CD4-positive, alpha-beta T cell treated with Interferon alpha-2 for 1 hour (primary cell): ENCODE measurements around the gene TTLL5.
A peak's percentile ranks its signal among the peaks of the same experiment; 100 is the strongest.

Experiments used
- DNase-seq, 2 donors: peaks; one replicate each; pipeline ENCODE4 v3.0.0-alpha.2; 2020 to 2022

Gene TTLL5

DNA sequence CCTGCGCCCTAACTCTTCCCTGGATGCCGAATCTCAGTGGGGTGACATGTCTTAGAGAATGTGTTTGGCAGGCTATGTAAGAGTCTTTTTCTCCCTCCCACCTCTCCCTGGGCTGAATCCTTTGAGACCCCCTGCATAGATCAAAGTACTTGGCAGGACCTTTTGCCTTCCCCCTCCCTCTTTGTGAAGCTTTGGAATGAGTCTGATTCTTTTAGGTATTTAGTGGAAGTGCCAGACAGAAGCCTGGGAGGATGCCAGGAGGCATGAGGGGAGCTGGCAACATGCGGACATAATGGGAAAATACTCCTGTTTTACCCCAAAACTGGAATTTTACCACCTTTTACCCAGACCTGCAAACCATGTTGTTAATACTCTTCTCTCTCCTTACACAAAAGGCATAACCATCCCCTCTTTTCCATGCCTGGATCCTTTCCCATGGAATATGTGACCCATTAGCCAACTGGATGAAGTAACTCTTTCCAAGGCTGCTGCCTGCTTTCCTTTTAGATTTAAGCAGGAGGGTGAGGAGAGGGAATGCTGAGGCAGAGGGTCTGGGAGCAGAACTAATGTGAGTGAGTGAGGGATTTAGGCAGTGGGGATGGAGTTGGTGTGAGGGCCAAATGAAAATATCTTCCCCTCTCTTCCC lies 41.7 kb downstream of the TTLL5 start:
- no peak for DNase-seq

DNA sequence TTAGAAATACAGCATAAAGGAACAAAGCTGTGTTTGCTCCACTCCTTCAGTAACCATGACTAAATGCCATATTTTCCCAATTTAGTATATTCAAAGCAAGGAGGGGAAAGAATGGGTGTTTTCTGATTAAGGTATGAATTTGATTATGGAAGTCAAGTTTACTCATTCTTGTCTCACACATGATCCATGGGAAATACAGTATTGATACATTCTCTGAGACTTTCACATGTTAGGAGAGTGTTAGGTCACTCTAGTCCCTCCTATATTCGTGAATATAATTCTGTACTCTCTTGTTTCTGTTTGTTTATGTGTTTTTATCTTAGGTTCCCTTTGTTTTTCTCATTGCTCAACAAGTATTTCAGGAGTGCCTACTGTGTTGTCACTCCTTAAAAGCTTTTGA lies 42.4 kb downstream of the TTLL5 start:
- DNase-seq: no peak

DNA sequence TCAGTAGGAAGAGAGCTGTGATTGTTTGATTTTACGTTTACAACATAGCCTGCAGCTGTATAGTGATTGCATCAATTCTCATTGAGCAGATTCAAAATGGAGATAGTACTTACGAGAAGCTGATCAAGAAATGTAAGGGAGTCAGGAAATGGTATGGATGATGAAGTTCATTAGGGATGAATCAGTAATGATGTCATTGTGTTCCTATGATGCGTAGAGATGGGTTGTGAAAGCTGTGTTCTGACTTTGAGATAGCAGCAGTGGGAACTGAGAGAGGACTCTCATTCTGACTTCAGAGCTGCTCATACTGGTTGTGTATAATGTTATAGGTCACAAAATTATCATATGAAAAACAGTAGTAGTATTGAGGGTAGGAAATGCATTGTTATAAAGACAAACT lies 44.0 kb downstream of the TTLL5 start:
- no peak for DNase-seq

DNA sequence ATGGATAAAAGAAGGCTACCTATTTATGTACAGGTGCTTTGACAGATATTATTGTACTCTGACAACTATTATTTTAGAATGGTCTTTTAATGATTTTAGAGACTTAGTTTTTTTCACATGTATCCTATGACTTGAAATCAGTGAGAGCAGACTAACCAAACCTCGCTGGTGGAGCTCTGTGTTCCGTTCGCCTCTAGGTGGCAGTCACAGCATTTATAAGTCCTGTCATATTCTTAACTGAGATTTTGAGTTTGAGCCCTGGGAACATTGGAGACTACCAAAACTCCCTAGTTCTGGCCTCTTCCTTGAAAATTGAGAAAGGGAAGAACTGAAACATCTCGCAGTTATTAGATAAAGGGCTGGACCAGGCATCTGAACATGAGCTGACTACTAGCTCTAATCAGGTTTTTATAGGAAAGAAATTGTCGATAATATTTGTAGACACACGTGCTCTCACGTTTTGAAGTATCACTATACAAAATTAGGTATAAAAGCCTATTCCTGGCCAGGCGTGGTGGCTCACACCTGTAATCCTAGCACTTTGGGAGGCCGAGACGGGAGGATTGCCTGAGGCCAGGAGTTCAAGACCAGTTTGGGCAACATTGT lies 48.3 kb downstream of the TTLL5 start:
- peak; percentile 59 to 68 for DNase-seq

DNA sequence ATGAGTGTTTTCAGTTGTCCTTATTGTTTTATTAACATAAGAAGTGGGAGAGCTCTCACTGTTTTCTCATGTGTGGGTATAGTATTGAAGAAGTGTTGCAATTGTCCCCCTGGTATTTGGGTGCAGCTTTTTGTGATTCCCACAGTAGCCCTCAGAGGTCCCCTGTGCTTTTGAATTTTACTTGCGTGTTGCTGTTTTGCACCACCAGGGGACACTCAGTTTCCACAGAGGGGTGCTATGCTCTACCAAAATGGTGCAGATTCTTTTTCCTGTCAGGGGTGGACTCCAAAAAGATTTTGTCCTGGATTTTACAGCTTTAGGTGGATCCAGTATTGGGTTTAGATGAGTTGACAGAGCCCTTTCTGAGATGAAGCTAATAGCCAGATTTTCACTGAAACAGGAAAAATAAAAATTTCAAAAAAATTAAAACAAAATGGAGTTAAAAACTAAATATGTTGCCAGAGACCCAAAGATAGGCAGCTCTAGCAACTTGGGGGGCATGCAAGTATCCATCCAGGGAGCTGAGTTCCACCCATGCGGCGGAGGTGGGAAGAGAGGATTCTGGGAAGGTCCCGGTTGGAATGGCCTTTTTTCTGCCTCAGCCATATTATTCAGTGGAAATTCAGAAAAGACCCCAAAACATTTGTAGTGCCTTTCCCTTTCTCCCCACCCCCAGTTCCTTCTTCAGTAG lies 50.2 kb downstream of the TTLL5 start:
- peak; percentile 2 to 21 for DNase-seq

DNA sequence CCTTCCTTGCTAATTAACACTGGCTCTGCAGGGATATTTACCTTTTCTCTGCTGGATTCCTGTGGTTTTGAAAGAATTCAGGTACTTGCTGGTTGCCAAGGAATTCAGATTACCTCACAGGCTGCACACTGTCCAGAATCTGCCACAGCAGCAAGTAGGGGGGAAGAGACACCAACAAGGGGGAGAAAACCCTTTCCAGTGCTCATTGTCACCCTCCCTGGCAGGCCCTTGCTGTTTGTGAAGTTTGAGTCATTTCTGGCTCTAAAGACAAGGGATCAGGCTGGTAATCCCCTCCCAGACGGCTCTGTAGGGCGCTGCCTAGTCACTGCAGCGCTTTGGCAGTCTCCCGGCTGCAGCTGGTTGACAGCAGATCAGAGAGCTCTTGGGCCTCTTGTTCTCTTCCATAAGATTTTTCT lies 50.8 kb downstream of the TTLL5 start:
- no peak for DNase-seq

DNA sequence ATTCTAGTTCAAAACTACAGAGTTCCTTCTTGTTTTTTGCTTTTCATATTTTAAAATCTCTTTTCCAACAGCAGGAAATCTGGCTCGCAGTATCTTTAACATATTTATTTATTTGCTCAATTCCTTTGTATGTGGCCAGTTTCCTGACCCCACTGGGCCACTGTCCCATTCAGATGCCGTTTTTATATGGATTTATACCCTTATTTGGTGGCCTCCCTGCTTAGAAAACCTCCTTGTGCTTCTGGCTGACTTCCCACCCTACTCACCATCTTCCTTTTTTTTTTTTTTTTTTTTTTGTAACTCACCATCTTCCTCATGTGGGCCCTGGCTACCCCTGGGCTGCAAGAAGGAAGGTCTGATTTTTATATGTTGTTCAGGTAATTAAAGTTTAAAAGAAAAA lies 53.9 kb downstream of the TTLL5 start:
- no peak for DNase-seq

DNA sequence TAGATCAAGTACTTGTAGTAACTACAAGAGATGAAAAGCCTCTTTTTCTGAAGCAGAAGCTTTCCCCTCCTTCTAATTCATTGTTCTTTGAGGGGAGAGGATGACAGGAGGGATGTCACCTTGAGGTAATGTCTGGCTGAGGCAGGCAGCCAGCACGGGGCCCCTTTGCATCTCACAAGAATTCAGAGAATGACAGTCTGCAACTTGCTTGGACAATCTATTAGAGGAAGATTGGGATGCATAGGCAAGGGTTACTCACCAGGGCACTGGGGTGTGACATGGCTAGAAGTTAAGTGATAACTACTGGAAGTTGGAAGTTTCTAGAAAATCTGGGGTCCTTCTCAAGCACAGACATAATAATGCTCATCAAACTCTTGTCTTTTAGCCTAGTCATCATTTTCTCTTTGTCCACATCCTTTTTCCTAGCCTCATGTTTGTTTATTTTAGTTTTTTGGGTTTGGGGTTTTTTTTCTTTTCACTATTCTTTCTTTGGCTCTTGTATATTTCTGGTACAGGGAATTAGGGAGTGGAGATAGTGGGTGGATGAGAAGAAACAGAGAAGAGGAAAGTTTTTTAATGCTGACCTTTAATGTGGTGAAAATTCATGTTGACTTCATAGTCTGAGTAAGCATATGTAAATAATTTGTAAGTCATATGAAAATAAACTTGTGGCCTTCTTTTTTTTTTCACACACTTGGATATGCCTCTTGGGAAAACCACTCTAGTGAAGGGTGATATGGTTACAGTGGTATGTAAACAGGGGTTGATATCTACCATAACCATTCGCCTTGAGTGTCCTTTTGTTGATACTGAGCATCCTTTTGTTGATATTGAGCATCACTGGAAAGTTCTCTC lies 55.1 kb downstream of the TTLL5 start:
- no peak for DNase-seq

DNA sequence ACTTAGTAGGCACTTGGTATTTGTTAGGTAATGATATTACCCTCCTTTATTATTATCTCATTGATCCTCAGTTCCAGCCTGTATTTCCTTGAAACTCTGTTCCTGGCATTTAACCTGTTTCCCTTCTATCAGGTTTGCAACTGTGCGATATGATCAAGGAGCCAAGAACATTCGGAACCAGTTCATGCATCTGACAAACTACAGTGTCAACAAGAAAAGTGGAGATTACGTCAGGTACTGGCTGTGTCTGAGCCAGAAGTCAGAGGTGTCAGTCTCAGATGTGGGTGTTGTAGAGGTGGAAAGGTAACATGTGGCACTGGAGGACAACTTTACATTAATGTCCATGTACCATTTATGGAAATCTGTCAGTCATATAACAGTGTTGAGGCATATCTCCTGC lies 56.7 kb downstream of the TTLL5 start:
- DNase-seq: no peak

DNA sequence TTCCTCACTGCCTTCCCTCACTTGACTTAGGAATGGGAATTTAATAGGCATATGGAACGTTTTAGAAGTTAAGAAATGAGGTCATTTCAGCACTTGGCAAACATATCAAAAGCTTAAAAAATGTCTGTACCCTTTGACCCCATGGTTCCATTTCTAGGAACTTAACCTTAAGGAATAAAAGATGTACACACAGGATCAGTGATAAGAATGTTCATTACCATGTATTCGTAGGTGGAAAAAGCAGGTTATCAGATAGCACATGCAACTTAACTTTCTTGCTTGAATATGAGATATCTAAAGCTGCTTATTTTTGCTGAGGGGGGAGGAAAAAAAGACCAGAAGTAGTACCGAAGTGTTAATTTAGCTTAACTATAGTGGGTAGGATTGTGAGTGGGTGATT lies 57.2 kb downstream of the TTLL5 start:
- DNase-seq: no peak

DNA sequence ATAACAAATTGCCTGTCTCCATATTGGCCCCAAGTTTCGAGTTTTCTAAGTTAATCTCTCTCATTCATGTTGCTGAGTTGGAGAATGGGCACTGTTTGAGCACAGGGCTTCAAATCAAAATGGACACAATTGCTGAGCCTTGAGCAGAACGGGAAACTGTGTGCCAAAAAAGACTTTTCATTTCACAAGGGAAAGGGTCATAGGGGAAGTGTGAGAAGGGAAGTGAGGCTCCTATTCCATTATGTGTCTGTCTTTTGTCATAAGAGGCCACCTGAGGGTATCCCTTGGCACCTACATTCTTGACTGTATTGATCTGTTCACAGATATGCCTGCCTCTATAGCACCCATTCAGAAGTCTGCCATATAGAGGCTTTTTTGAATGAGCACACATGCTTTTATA lies 59.1 kb downstream of the TTLL5 start:
- DNase-seq: no peak

DNA sequence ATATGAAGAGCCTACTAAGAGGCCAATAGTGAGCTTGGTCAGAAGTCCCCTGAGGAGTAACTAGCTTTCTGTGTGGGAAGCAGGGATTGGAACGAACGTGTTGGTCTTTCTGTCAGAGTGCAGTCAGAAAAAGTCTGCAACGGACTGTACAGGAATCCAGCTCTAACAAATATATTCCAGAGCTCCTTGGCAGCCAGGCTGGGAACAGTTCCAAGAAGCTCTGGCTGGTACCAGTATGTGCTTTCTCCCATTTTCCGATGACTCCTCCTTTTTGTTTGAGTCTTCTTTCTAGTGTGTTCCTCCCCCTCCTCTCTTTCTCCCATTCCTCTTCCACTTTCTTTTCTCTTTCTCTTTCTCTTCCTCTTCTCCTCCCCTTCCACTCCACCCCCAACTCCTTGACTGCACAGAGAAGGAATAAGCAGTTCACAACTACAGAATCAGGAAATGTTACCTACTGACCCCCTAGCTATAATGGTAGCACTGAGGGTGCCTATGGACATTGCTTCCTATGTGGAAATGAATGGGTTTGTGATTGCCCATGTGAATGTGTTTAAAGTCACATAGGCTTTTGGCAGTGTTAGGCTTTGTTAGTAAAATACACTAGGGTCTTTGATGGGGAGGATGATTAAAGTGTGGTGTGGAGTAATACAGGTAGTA lies 59.9 kb downstream of the TTLL5 start:
- no peak for DNase-seq

DNA sequence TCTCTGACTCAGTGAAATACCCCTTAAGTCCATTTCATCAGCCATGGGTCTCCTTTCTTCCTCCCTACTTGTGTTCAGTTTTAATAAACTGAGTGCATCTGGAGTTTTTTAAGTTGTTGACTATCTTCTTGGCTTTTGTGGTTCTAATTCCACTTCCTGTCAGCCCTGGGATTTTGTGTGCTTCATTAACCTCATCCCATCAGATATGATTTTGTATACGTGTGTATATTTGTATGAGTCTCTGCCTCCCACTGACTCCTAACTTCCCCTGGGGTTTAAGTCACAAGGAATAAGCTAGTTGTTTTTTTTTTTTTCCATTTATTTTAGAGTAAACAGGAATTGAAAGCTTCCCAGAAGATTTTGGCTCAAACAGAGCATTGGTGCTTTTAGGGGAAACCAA lies 62.7 kb downstream of the TTLL5 start:
- no peak for DNase-seq

DNA sequence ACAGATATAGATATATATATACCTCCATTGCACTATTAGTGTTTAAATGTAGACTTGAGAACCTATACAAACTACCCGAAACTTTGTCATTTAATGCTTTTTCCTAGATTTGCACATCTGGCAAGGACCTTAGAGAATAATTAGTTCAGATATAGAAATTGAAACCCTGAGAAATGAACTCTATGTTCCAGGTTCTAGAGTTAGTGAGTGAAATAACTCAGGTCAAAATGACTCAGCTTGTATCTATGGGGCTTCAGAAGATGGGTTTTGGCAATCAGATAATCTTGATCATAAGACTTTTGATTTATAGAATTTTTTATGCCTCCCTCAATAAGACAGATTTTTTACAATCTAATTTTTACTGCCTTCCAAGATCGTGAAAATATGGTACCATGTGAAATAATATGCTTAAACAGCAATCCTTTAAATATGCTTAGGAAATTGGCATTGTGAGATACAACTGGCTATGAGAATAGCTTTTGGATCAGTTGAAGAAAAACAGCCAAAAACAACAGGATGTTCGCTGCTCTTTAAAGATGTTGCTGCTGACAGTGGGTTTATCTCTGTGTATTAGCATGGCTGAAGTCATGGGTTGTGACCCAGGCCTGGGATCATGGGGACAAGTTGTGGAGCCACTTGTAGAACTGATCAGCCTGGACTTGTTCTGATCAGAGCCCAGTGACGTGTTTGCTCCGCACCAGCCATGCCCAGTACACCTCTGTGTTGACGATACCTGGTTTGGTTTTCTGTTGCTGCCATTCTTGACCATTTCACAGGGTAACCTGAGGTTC lies 63.6 kb downstream of the TTLL5 start:
- no peak for DNase-seq

DNA sequence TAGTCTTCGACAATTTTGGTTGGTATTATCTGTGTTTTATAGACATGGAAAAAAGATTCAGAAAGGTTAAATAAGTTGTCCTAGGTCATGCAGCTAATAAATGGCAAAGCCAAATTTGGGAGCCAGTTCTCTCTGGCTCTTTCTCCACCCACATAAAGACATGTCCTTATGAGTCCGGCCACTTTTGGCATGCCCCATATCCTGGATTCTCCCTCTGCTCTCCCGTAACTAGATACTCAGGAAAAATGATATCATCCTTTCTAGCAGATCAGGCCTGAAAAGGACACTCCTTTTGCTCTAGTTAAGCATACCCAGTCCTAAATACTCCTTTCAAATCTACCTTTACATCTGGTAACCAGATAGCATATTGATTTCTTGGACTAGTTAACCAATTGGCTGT lies 64.4 kb downstream of the TTLL5 start:
- DNase-seq: no peak

DNA sequence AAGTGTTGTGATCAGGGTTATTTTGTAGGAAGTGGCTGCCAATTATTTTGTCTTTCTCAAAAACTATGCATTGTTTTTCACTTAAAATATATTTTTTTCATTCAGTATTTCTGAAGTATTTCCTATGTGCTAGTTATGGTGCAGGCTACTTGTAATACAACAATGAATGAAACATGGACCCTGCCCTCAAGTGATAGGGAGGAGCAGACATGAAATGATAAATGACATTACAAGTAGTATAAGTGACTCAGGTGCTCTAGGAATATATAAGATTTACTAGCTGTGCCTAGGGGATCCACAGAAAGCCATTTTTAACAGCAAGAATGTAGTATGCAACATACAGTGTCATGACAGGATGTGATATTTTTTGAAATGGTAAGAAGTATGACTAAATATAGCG lies 65.3 kb downstream of the TTLL5 start:
- DNase-seq: no peak

DNA sequence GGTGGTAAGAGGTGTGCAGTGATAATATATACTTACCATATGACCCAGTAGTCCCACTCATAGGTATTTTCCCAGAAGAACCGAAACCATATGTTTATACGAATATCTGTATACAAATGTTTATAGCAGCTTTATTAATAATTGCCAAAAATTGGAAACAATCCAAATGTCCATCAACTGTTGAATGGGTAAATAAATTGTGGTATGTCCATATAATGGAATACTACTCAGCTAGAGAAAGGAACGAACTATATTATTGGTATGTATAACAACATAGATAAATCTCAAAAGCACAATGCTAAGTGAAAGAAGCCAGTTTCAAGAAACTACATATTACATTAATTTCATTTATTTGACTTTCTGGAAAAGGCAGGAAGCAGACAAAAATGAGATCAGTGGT lies 66.1 kb downstream of the TTLL5 start:
- DNase-seq: no peak

DNA sequence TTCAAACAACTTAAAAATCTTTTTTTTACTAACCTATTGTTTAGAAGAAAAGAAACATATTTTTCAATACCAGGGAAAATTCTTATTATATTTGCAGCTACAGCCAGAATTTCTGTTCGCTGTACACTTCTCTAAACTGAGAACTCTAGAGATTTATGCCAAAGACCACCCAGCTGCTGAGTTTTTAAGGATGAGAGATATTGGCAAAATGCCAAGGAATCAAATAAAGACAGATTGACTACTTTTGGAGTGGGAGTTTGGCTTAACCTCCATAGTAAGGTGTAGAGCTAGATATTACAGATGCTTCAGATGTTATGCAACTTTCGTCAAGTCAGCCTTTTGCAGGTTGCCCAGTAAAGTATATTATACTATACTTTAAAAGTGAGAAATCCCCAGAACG lies 71.8 kb downstream of the TTLL5 start:
- no peak for DNase-seq

DNA sequence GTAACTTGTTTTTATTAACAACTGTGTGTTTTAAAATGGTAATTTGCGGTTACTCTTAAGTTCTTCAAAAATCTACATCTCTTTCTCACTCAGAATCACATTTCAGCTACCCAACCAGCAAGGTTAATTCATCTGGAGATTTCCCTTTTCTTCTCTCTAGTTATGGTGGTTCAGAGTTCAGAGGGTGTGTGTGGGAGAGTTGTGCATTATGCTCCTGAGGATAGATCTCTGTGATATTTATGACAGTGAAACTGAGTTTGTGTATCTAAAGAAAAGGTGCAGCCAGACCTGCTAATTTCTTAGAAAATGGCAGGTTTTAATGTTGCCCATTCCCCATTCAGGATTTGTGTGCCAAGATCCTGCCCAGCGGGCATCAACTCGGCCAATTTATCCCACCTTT lies 73.8 kb downstream of the TTLL5 start:
- no peak for DNase-seq

DNA sequence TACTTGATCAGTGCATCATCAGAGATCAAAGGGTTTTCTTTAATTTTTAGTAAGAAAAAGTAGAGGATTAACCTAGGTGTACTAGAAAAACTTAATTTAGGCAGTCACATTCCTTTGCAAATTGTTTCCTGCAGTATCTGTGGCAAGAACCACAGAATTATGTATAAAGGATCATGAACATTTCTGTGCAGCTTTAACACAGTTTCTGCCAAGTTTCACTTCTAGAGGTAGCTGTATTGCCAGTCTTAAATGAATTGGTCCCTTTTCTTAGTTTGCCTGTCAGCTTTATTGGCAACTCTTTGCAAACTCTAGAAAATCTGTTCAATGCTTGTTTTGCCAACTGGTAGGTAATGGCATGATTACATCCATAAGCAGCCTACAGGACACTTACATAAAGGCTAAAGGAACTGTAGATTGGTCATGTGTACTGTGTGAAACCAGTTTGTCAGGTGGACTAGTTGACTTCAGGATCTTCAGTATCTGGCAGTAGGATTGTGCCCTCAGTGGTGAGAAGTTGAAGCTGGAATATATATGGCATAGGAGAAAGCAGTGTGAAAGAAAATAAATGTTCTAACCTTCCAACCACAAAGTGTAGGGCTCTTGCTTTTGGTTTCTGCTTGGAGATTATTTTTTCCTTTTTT lies 75.9 kb downstream of the TTLL5 start:
- DNase-seq: no peak

DNA sequence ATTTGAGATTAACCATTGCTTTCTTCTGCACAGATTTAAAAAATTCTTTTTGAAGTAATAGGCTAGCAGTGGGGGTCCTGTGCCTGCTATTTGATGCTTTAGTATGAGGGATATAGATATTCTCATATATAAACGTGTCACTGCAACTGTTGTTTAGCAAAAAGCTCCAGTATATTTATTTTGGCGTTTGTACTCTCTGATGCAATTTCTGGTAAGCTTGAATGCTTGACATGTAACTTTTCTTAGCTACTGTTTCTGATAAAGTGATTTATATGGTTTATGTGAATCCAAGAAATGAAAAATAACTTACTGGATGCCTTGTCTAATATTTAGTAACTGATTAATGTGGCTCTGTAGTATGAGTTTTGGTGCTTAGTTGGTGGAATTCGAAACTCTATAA lies 77.1 kb downstream of the TTLL5 start:
- DNase-seq: no peak

DNA sequence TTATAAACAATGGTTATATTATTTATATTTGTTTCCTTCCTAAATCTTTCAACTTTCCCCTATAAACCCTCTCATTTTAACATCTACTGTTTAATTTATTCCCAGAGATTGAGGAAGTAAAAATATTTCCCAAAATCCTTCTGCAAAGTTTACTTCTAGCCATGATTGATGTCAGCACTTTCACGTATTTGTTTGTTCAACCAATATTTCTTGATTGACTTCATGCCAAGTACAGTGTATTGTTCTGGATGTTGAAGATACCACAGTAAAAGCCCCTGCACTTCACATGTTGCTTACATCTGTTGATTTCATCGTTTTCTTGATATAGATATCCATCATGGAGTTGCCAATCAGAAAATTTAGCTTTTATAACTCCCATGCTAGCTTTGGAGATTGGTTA lies 81.8 kb downstream of the TTLL5 start:
- no peak for DNase-seq
